ENCODE results near the gene SUN1.

DNA sequence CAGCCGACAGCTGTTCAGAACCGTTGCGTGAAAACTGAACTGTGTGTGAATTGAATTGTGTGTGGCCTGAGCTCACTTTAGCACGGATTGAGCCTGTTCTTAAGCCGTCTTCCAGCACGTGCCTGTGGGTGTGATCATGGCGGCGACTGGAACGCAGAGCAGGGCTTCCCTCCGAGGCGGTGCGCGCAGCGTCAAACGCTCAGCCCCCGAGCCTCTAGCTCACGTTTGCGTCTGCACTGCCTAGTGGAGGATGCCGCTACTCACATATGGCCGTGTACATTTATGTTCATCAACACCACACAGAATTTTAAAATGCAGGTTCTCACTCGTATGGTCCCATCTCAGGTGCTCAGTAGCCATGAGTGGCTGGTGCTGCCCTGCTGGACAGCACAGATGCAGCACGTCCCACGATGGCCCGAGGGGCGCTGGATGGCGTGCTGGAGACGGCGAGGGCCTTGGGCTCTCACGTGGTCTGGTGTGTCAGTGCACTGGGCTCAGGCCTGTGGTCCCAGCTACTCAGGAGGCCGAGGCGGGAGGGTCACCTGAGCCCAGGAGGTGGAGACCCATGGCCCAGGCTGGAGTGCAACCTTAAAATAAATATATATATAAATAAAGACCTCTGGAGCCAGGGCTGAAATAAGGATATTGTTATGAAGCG is 22.0 kb downstream of the SUN1 start:
- TF ChIP-seq EP300 (IDR thresholded peaks at IDR 0.05) (no peak), POLR2AphosphoS5 (IDR thresholded peaks at IDR 0.05) (no peak)
- TF ChIP-seq, protein P1, sequence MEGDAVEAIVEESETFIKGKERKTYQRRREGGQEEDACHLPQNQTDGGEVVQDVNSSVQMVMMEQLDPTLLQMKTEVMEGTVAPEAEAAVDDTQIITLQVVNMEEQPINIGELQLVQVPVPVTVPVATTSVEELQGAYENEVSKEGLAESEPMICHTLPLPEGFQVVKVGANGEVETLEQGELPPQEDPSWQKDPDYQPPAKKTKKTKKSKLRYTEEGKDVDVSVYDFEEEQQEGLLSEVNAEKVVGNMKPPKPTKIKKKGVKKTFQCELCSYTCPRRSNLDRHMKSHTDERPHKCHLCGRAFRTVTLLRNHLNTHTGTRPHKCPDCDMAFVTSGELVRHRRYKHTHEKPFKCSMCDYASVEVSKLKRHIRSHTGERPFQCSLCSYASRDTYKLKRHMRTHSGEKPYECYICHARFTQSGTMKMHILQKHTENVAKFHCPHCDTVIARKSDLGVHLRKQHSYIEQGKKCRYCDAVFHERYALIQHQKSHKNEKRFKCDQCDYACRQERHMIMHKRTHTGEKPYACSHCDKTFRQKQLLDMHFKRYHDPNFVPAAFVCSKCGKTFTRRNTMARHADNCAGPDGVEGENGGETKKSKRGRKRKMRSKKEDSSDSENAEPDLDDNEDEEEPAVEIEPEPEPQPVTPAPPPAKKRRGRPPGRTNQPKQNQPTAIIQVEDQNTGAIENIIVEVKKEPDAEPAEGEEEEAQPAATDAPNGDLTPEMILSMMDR (IDR thresholded peaks at IDR 0.05) = no peak
